ENCODE results near the gene OR1J1.

Gene OR1J1

DNA sequence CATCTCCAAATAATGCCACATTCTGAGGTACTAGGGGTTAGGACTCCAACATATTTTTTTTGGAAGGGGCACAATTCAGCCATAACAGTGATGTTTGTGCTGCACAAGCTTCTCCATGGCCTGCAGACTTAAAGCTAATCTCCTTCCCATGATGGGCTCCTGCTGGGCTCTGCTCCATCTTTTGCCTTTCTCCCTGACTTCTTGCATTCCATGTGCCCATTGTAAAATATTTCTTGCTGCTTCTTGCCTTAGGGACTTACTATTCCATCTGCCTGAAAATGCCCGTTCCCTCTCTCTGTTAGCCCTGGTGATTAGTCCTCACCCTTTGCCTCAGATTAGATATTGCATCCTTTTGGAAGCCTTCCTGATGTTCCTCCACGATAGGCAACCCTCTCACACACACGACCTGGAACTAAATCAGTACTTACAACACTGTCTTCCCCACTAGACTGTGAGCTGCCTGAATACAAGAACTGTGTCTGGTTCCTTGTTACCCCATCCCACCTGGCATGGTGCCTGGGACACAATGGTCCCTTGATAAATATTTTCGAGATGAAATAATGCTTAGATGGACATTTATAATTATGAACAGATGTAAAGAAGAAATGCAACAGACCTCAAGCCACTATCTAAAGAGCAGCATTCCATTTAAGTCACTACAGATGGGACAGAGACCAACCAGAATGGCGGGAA lies 33.5 kb downstream of the OR1J1 start:
- DNase-seq: no peak

DNA sequence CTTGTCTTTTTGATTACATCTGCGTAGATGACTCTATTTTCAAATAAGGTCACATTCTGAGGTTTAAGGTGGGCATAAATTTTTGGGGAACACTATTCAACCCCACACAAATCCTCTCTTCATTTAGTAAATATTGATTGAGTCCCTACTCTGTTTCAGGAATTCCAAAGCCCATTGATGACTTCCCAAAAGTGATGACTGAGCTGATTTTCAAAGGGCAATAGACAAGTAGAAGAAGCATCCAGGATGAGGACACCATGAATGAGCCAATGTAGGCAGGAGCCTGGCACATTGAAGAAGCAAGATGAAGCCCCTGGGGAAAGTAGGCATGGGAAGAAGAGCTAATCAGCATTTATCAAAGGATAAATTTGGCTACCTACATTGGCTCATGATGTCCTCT lies 35.2 kb downstream of the OR1J1 start:
- DNase-seq: no peak
